ENCODE data around the gene CCDC150.
"Not testable (repeated sequence)": the region's sequence is repeated elsewhere in the genome, so short reads cannot be mapped to it uniquely, and the experiment has no call there.

CCDC150 gene

DNA sequence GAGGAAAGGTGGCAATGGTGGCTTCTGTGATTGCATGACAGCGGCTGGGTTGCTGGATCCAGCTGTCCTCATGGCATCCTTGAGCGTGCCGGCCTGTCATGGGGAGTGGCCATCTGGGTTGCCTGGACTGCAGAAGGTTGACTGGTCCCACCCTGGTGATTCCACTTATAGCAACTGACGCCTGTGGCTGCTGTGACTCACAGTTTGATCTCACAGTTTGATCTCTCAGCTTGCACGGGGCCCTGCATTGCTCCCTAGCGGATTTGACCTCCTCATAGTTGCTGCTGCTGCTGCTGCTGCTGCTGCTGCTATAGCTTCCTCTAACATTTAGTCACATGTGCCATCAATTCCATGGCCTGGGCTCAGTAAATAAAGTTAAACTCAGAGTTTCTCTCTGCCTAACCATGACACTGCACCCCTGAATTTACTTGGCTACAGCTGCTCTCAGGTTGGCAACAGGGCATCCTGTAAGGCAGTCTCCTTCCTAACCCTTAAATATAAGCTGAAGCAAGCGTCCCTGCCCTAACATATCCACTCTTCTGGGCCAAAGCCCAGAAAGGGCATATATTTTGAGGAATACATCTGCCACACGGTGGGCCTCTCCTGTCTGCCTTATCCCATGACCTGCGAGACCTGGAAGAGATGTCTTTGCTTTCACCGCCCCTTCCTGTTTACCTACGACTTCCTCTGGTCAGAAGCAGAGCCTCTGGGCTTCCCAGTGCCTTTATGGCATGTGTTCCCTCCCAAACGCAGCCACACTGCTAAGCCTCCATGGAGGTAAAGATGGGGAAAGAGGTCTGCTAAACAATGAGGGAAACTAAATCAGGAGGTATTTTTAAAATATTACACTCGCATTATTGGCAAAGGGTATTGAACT lies 37.8 kb upstream of the CCDC150 start:
- no peaks in the 10 kb centered on the region for H3K79me2 ChIP-seq (ENCODE audit: control insufficient read depth, insufficient read depth, low read length, unreplicated experiment)
- H3K27ac ChIP-seq (ENCODE audit: low read depth, low read length): peak overlapping the region; percentile 79
- H3K27me3 ChIP-seq (ENCODE audit: insufficient read depth, low read length): no peaks in the 10 kb centered on the region
- no peak overlapping the region for H3K4me3 ChIP-seq (ENCODE audit: low read depth, low read length)
- peaks cover 29% of the 10 kb centered on the region for H3K4me1 ChIP-seq (ENCODE audit: control insufficient read depth, insufficient read depth, low read length, unreplicated experiment)
- H3K36me3 ChIP-seq (ENCODE audit: insufficient read depth, low read length): no peaks in the 10 kb centered on the region
- no peak overlapping the region for H2AFZ ChIP-seq (ENCODE audit: low read length, unreplicated experiment)

DNA sequence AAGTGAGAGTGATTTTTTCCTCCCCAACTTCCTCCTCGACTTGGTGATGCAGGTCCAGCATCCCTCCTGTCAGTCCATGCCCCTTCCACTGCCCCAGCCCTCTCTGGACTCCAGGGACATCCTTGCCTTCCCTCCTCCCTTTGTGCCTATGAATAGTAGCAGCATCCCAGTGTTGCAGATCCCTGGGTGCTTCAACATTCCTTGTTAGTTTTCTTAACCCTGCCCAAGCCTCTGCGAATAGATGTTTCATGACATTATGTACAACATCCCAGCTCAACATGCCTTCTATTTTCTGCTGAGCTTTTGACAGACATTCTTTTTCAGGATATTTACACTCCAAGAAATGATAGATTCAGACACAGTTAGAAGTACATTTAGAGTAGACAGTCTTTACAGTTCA lies 35.3 kb upstream of the CCDC150 start:
- no peaks in the 10 kb centered on the region for H3K36me3 ChIP-seq (ENCODE audit: insufficient read depth, low read length)
- H2AFZ ChIP-seq (ENCODE audit: low read length, unreplicated experiment): no peak overlapping the region
- peaks cover 45% of the 10 kb centered on the region for H3K4me1 ChIP-seq (ENCODE audit: control insufficient read depth, insufficient read depth, low read length, unreplicated experiment)
- no peak overlapping the region for H3K4me3 ChIP-seq (ENCODE audit: low read depth, low read length)
- no peak overlapping the region for H3K27ac ChIP-seq (ENCODE audit: low read depth, low read length)
- no peaks in the 10 kb centered on the region for H3K79me2 ChIP-seq (ENCODE audit: control insufficient read depth, insufficient read depth, low read length, unreplicated experiment)
- H3K27me3 ChIP-seq (ENCODE audit: insufficient read depth, low read length): no peaks in the 10 kb centered on the region

DNA sequence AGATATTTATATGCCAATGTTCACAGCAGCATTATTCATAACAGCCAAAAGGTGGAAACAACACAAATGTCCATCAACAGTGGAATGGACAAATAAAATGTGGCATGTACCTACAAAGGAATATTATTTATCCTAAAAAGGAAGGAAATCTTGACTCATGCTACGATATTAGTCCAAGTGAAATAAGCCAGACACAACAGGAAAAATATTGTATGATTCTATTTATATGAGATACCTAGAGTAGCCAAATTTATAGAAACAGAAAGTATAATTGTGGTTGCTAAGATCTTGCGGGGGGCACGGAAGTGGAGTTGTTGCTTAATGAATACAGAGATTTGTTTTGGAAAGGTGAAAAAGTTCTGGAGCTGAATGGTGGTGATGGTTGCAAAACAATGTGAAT lies 33.0 kb upstream of the CCDC150 start:
- Histone ChIP-seq H2AFZ (ENCODE audit: low read length, unreplicated experiment) (no peak overlapping the region), H3K4me3 (ENCODE audit: low read depth, low read length) (no peak overlapping the region), H3K4me1 (ENCODE audit: control insufficient read depth, insufficient read depth, low read length, unreplicated experiment) (peaks cover 29% of the 10 kb centered on the region)

DNA sequence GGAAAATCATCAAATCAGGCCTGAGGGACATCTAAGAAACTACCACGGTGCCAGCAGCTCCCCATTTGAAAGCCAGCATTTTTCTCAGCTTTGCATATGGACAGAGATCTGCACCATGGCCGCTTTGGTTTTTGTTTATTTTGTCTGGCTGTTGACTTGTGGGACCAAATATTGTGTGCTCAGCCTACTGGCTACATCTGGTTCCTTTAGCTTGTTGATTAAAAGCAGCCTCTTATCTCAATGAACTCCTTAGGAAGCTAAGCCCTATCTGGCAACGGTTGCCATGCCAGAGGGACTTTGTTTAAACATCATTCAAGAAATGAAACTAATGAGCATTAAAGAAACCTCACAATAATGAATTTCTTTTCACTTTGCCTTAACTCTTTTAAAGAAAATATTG lies 32.4 kb upstream of the CCDC150 start:
- Histone ChIP-seq H3K79me2 (ENCODE audit: control insufficient read depth, insufficient read depth, low read length, unreplicated experiment) (no peaks in the 10 kb centered on the region), H2AFZ (ENCODE audit: low read length, unreplicated experiment) (peak overlapping the region; percentile 91), H3K36me3 (ENCODE audit: insufficient read depth, low read length) (no peaks in the 10 kb centered on the region), H3K4me1 (ENCODE audit: control insufficient read depth, insufficient read depth, low read length, unreplicated experiment) (peaks cover 24% of the 10 kb centered on the region), H3K27me3 (ENCODE audit: insufficient read depth, low read length) (no peaks in the 10 kb centered on the region), H3K27ac (ENCODE audit: low read depth, low read length) (peak overlapping the region; percentile 4; the same call in 1 of the 2 replicates), H3K4me3 (ENCODE audit: low read depth, low read length) (no peak overlapping the region)

More for the DNA sequence above, 33.0 kb upstream of the CCDC150 start:
- Histone ChIP-seq H3K27me3 (ENCODE audit: insufficient read depth, low read length) (no peaks in the 10 kb centered on the region), H3K79me2 (ENCODE audit: control insufficient read depth, insufficient read depth, low read length, unreplicated experiment) (no peaks in the 10 kb centered on the region), H3K27ac (ENCODE audit: low read depth, low read length) (no peak overlapping the region), H3K36me3 (ENCODE audit: insufficient read depth, low read length) (no peaks in the 10 kb centered on the region)

DNA sequence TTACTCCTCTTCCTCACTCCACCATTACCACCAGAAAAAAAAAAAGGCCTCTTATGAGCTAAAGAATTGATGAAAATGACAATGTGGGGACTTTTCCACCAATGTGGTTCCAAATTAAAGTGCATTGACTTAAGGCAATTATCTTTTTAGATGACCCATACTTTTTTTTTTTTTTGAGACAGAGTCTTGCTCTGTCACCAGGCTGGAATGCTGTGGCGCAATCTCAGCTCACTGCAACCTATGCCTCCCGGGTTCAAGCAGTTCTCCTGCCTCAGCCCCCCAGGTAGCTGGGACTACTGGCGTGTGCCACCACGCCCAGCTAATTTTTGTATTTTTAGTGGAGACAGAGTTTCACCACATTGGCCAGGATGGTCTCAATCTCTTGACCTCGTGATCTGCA lies 31.6 kb upstream of the CCDC150 start:
- H3K36me3 ChIP-seq (ENCODE audit: insufficient read depth, low read length); H3K27me3 ChIP-seq (ENCODE audit: insufficient read depth, low read length); H2AFZ ChIP-seq (ENCODE audit: low read length, unreplicated experiment): not testable (repeated sequence)

DNA sequence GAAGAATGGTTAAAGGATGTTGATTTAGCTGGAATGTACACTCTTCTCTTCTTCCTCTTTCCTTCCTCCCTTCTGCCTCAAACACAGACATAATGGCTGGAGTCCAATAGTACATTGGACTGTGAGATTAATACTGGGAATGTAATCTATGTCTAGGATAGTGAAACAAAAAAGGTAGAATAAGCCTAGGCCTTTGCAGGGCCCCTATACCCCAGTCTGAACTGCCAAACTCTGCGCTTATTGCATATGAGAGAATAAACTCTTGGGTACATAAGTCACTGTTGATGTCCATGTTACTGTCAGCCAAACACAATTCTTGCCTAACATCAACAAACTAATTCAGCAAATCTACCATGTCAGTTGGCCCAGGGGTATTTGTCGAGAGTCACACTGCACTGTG lies 29.7 kb upstream of the CCDC150 start:
- Histone ChIP-seq H3K27me3 (ENCODE audit: insufficient read depth, low read length) (no peaks in the 10 kb centered on the region), H3K4me1 (ENCODE audit: control insufficient read depth, insufficient read depth, low read length, unreplicated experiment) (peaks cover 22% of the 10 kb centered on the region), H3K79me2 (ENCODE audit: control insufficient read depth, insufficient read depth, low read length, unreplicated experiment) (no peaks in the 10 kb centered on the region), H3K36me3 (ENCODE audit: insufficient read depth, low read length) (no peaks in the 10 kb centered on the region), H3K27ac (ENCODE audit: low read depth, low read length) (no peak overlapping the region), H2AFZ (ENCODE audit: low read length, unreplicated experiment) (no peak overlapping the region), H3K4me3 (ENCODE audit: low read depth, low read length) (no peak overlapping the region)

More for the DNA sequence above, 31.6 kb upstream of the CCDC150 start:
- Histone ChIP-seq H3K4me3 (ENCODE audit: low read depth, low read length) (peak overlapping the region; percentile 9; the same call in 1 of the 2 replicates), H3K27ac (ENCODE audit: low read depth, low read length) (peak overlapping the region; percentile 51; the same call in 1 of the 2 replicates), H3K4me1 (ENCODE audit: control insufficient read depth, insufficient read depth, low read length, unreplicated experiment) (peaks cover 22% of the 10 kb centered on the region)
- H3K79me2 ChIP-seq (ENCODE audit: control insufficient read depth, insufficient read depth, low read length, unreplicated experiment): not testable (repeated sequence)

DNA sequence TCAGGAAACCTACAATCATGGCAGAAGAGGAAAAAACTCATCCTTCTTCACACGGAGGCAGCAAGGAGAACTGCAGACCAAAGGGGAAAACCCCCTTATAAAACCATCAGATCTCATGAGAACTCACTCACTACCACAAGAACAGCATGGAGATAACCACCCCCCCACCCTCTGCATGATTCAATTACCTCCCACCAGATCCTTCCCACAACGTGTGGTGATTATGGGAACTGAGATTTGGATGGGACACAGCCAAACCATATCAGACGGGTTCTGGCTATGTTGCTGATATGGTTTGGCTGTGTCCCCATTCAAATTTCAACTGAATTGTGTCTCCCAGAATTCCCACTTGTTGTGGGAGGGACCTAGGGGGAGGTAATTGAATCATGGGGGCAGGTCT lies 28.7 kb upstream of the CCDC150 start:
- Histone ChIP-seq H3K79me2 (ENCODE audit: control insufficient read depth, insufficient read depth, low read length, unreplicated experiment) (no peaks in the 10 kb centered on the region), H3K27me3 (ENCODE audit: insufficient read depth, low read length) (no peaks in the 10 kb centered on the region), H3K36me3 (ENCODE audit: insufficient read depth, low read length) (no peaks in the 10 kb centered on the region), H3K27ac (ENCODE audit: low read depth, low read length) (no peak overlapping the region), H3K4me3 (ENCODE audit: low read depth, low read length) (no peak overlapping the region), H2AFZ (ENCODE audit: low read length, unreplicated experiment) (no peak overlapping the region), H3K4me1 (ENCODE audit: control insufficient read depth, insufficient read depth, low read length, unreplicated experiment) (peaks cover 22% of the 10 kb centered on the region)

DNA sequence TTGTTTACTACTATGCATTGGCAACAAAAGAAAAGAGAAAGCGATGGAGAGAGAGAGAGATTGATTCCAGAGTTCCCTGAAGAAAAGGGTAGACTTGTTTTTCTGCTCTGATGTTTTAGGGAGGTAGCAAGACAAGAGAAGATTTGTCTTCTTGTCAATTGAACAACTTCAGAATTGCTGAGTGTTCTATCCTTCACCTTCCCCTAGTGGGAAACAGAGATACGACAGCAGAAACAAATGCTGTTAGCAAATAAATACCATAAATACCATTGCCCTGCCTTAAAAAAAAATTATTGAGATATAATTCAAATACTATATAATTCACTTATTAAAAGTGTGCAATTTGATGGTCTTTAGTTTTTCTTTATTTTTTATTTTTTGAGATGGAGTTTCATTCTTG lies 26.2 kb upstream of the CCDC150 start:
- no peak overlapping the region for H3K4me3 ChIP-seq (ENCODE audit: low read depth, low read length)
- peak overlapping the region; percentile 29 for H2AFZ ChIP-seq (ENCODE audit: low read length, unreplicated experiment)
- no peaks in the 10 kb centered on the region for H3K79me2 ChIP-seq (ENCODE audit: control insufficient read depth, insufficient read depth, low read length, unreplicated experiment)
- H3K27ac ChIP-seq (ENCODE audit: low read depth, low read length): no peak overlapping the region
- peaks cover 3% of the 10 kb centered on the region for H3K4me1 ChIP-seq (ENCODE audit: control insufficient read depth, insufficient read depth, low read length, unreplicated experiment)
- no peaks in the 10 kb centered on the region for H3K27me3 ChIP-seq (ENCODE audit: insufficient read depth, low read length)
- H3K36me3 ChIP-seq (ENCODE audit: insufficient read depth, low read length): no peaks in the 10 kb centered on the region

DNA sequence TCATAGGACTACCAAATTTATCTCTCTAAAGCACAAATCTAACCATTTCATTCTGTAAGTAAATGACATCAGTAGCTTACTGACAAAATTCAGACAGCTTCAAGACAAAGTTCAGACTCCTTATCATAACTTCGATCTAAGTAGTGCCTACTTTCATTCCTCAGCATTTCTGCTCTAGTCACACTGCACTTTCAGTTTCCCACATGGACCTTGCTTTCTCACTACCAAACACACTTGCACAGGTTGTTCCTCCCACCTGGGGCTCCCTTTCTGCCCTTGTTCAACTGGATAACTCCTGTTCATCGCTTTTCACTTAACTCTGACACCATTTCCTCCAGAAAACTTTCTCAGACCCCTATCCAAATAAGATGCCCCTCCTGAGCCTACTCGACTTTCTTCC lies 22.1 kb upstream of the CCDC150 start:
- no peaks in the 10 kb centered on the region for H3K79me2 ChIP-seq (ENCODE audit: control insufficient read depth, insufficient read depth, low read length, unreplicated experiment)
- no peaks in the 10 kb centered on the region for H3K27me3 ChIP-seq (ENCODE audit: insufficient read depth, low read length)
- no peaks in the 10 kb centered on the region for H3K4me1 ChIP-seq (ENCODE audit: control insufficient read depth, insufficient read depth, low read length, unreplicated experiment)
- H2AFZ ChIP-seq (ENCODE audit: low read length, unreplicated experiment): peak overlapping the region; percentile 55
- H3K4me3 ChIP-seq (ENCODE audit: low read depth, low read length): no peak overlapping the region
- H3K36me3 ChIP-seq (ENCODE audit: insufficient read depth, low read length): no peaks in the 10 kb centered on the region
- no peak overlapping the region for H3K27ac ChIP-seq (ENCODE audit: low read depth, low read length)

DNA sequence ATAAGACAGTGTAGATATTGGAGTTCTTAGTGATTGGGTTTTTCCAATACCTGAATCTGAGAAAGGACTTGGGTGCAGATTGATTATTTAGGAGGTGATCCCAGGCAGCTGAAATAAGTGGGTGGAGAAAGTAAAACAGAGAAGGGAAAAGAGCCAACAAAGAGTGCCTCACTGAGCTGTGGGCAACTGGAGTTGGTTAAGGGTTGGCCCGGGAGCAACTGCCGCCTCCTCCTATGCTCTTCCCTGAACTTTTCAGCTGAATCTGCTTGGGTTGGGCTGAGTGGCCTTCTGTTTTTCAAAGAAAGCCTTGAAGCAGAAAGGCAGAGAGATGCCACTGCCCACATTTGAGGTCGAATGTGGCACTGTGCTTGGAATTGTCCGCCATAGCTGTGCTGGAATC lies 20.9 kb upstream of the CCDC150 start:
- no peaks in the 10 kb centered on the region for H3K27me3 ChIP-seq (ENCODE audit: insufficient read depth, low read length)
- no peaks in the 10 kb centered on the region for H3K36me3 ChIP-seq (ENCODE audit: insufficient read depth, low read length)
- H3K27ac ChIP-seq (ENCODE audit: low read depth, low read length): no peak overlapping the region
- no peak overlapping the region for H2AFZ ChIP-seq (ENCODE audit: low read length, unreplicated experiment)
- no peaks in the 10 kb centered on the region for H3K4me1 ChIP-seq (ENCODE audit: control insufficient read depth, insufficient read depth, low read length, unreplicated experiment)
- H3K4me3 ChIP-seq (ENCODE audit: low read depth, low read length): no peak overlapping the region
- no peaks in the 10 kb centered on the region for H3K79me2 ChIP-seq (ENCODE audit: control insufficient read depth, insufficient read depth, low read length, unreplicated experiment)

DNA sequence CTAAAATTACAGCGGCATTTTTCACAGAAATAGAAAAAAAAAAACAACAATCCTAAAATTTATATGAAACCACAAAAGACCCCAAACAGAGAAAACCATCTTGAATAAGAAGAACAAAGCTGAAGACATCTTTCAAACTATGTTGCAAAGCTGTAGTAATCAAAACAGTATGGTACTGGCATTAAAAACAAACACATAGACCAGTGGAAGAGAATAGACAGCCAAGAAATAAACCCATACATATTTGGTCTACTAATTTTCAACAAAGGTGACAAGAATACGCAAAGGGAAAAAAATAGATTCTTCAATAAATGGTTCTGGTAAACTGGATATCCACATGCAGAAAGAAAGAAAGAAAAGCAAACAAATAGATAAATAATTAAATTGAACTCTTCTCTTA lies 9.0 kb upstream of the CCDC150 start:
- no peaks in the 10 kb centered on the region for H3K4me1 ChIP-seq (ENCODE audit: control insufficient read depth, insufficient read depth, low read length, unreplicated experiment)
- H3K4me3 ChIP-seq (ENCODE audit: low read depth, low read length): no peak overlapping the region
- H2AFZ ChIP-seq (ENCODE audit: low read length, unreplicated experiment): no peak overlapping the region
- no peaks in the 10 kb centered on the region for H3K79me2 ChIP-seq (ENCODE audit: control insufficient read depth, insufficient read depth, low read length, unreplicated experiment)
- no peaks in the 10 kb centered on the region for H3K36me3 ChIP-seq (ENCODE audit: insufficient read depth, low read length)
- no peaks in the 10 kb centered on the region for H3K27me3 ChIP-seq (ENCODE audit: insufficient read depth, low read length)
- no peak overlapping the region for H3K27ac ChIP-seq (ENCODE audit: low read depth, low read length)
